Breast epithelium (tissue), 4 donors: ENCODE data around the gene SNX9. TPM values are rescaled to one million over a fixed set of nuclear protein-coding genes. Genes with fewer than 3 reads are reported as not detected.
A peak's percentile ranks its signal among the peaks of the same experiment; 100 is the strongest.

Experiments used
- DNase-seq, 2 donors: peaks; one replicate each; pipeline ENCODE4 v3.0.0-alpha.2; 2019; ENCODE audit warnings: low spot score in 2 of 2
- H3K27ac ChIP-seq, 2 donors: fragments of 200-600 bp; sonication (generic) in 1 of 2; one replicate each; pipeline ENCODE4 v1.5.1; 2016 to 2019; ENCODE audit warnings: mild to moderate bottlenecking in 1 of 2
- H3K27me3 ChIP-seq, 2 donors: fragments of 200-600 bp; sonication (generic) in 1 of 2; one replicate each; pipeline versions ENCODE4 v1.5.1 to v1.6.0; 2017 to 2019; ENCODE audit warnings: control low read depth in 1 of 2, mild to moderate bottlenecking in 1 of 2
- H3K36me3 ChIP-seq: fragments of 200-600 bp; one replicate; pipeline ENCODE4 v1.5.1; 2019
- H3K4me1 ChIP-seq, 2 donors: fragments of 200-600 bp; sonication (generic); one replicate each; pipeline ENCODE4 v1.5.1; 2016 to 2019; ENCODE audit warnings: control low read depth in 1 of 2
- H3K4me3 ChIP-seq, 3 donors: fragments of 200-600 bp; sonication (generic); 1 replicate in 2 of 3; 2 replicates in 1 of 3; pipeline ENCODE4 v1.5.1; 2016 to 2019; ENCODE audit warnings: mild to moderate bottlenecking in 3 of 3, moderate library complexity in 2 of 3
- H3K9me3 ChIP-seq, 2 donors: fragments of 200-600 bp; sonication (generic) in 1 of 2; one replicate each; pipeline ENCODE4 v1.5.1; 2016 to 2019; ENCODE audit warnings: control low read depth in 1 of 2
- POLR2A ChIP-seq: fragments of 450-650 bp; IDR thresholded peaks from one replicate; pipeline ENCODE4 v1.6.1; 2016; ENCODE audit warnings: antibody characterized with exemption, mild to moderate bottlenecking, moderate library complexity
- POLR2AphosphoS5 ChIP-seq, 3 donors: sonication (generic); formaldehyde crosslinking; IDR thresholded peaks; one replicate each; pipeline ENCODE4 v1.6.1; 2017; ENCODE audit warnings: antibody characterized with exemption in 3 of 3
- intact Hi-C: fragments of 100-400 bp; cut with DNase I; formaldehyde crosslinking; loops from one replicate; pipeline ENCODE4 v1.15.1; 2023; ENCODE audit warnings: low total_unique reads
- total RNA-seq, 3 donors: library from RNA; depleted of rRNA; stranded (reverse); fragments of >200 nt; gene quantifications; one replicate each; pipeline ENCODE4 v1.1.0, GENCODE V29; 2016
- TF ChIP-seq, protein P1 (sequence below), 3 donors: fragments of 450-650 bp; IDR thresholded peaks; one replicate each; pipeline ENCODE4 v1.5.1; 2016 to 2017; ENCODE audit warnings: antibody characterized with exemption in 3 of 3, mild to moderate bottlenecking in 3 of 3, moderate library complexity in 3 of 3

Gene SNX9
- total RNA-seq, 3 donors from 2014 or later: 61.6 to 83.2 (median 75.7) TPM

- H3K27me3 ChIP-seq: no peaks in the 10 kb centered on the region
- DNase-seq: no peak
- no peak overlapping the region for H3K4me3 ChIP-seq
- no peaks in the 10 kb centered on the region for H3K36me3 ChIP-seq
- TF ChIP-seq POLR2AphosphoS5 (IDR thresholded peaks at IDR 0.05): no peak
- TF ChIP-seq, protein P1, sequence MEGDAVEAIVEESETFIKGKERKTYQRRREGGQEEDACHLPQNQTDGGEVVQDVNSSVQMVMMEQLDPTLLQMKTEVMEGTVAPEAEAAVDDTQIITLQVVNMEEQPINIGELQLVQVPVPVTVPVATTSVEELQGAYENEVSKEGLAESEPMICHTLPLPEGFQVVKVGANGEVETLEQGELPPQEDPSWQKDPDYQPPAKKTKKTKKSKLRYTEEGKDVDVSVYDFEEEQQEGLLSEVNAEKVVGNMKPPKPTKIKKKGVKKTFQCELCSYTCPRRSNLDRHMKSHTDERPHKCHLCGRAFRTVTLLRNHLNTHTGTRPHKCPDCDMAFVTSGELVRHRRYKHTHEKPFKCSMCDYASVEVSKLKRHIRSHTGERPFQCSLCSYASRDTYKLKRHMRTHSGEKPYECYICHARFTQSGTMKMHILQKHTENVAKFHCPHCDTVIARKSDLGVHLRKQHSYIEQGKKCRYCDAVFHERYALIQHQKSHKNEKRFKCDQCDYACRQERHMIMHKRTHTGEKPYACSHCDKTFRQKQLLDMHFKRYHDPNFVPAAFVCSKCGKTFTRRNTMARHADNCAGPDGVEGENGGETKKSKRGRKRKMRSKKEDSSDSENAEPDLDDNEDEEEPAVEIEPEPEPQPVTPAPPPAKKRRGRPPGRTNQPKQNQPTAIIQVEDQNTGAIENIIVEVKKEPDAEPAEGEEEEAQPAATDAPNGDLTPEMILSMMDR (IDR thresholded peaks at IDR 0.05): no peak
- no peak for TF ChIP-seq POLR2A
- no peak overlapping the region for H3K27ac ChIP-seq
- no peaks in the 10 kb centered on the region for H3K9me3 ChIP-seq
- intact Hi-C loops: no loop called here
- H3K4me1 ChIP-seq: peaks cover 0 to 11% of the 10 kb centered on the region in 2 donors
These were observed 34.9 kb upstream of the SNX9 start for GRCh38 chr6:157788180-157788579.

DNA sequence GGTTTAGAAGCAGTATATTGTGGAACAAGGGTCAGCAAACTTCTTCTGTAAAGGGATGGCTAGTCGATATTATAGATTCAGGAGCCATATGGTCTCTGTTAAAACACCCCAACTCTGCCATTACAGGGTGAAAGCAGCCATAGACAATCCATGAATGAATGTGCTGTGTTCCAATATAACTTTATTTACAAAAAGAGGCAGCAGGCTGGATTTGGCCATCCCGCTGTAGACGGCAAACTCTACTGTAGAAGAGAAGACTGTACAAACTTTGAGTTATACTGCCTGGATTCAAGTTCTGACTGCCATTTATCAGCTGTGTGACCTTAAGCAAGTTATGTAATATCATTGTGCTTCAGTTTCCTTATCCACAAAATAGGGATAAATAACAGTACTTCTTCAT lies 33.7 kb upstream of the SNX9 start:
- TF ChIP-seq POLR2A (no peak), POLR2AphosphoS5 (IDR thresholded peaks at IDR 0.05) (no peak)
- TF ChIP-seq, protein P1 (IDR thresholded peaks at IDR 0.05): no peak
- H3K4me3 ChIP-seq: no peak overlapping the region
- no peak for DNase-seq
- no peaks in the 10 kb centered on the region for H3K27me3 ChIP-seq
- intact Hi-C loops: no loop called here
- H3K36me3 ChIP-seq: no peaks in the 10 kb centered on the region
- peaks cover 0 to 11% of the 10 kb centered on the region in 2 donors for H3K4me1 ChIP-seq
- H3K9me3 ChIP-seq: no peaks in the 10 kb centered on the region
- no peak overlapping the region for H3K27ac ChIP-seq

DNA sequence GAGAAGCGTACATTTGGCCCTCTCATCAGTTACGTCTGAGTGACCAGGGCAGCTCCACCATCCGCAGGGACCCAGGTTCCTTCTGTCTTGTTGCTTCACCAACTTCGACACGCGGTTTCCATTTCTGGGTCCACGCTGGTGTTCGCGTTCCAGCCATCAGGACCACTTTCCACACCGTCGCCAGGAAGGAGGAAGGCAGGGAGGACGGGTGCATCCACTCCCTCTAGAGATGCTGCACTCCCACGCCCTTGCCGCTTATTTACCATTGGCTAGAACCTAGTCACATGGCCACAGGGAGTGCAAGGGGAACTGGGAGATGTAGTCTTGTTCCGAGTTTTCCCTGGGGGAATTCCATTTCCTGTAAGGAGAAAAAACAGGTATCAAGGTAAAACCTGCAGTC lies 33.2 kb upstream of the SNX9 start:
- intact Hi-C loops: no loop called here
- peaks cover 0 to 11% of the 10 kb centered on the region in 2 donors for H3K4me1 ChIP-seq
- TF ChIP-seq POLR2A: no peak
- TF ChIP-seq, protein P1 (IDR thresholded peaks at IDR 0.05): no peak
- no peak for TF ChIP-seq POLR2AphosphoS5 (IDR thresholded peaks at IDR 0.05)

GRCh38 chr6:157790548-157791160 lies 32.4 kb upstream of the SNX9 start:
- DNase-seq: no peak
- TF ChIP-seq POLR2AphosphoS5 (IDR thresholded peaks at IDR 0.05) (no peak), POLR2A (no peak)
- TF ChIP-seq, protein P1 (IDR thresholded peaks at IDR 0.05): no peak
- Histone ChIP-seq H3K4me3 (no peak overlapping the region), H3K4me1 (peaks cover 0 to 11% of the 10 kb centered on the region in 2 donors), H3K27me3 (no peaks in the 10 kb centered on the region), H3K27ac (peak overlapping the region; percentile 29), H3K9me3 (no peaks in the 10 kb centered on the region), H3K36me3 (no peaks in the 10 kb centered on the region)
- intact Hi-C loops: no loop called here

More for the DNA sequence above, 33.2 kb upstream of the SNX9 start:
- no peak for DNase-seq
- H3K4me3 ChIP-seq: no peak overlapping the region
- no peaks in the 10 kb centered on the region for H3K27me3 ChIP-seq
- H3K36me3 ChIP-seq: no peaks in the 10 kb centered on the region
- no peaks in the 10 kb centered on the region for H3K9me3 ChIP-seq
- no peak overlapping the region for H3K27ac ChIP-seq

GRCh38 chr6:157791450-157791849 lies 31.6 kb upstream of the SNX9 start:
- Histone ChIP-seq H3K9me3 (no peaks in the 10 kb centered on the region), H3K27me3 (no peaks in the 10 kb centered on the region), H3K36me3 (no peaks in the 10 kb centered on the region), H3K27ac (peak overlapping the region; percentile 8 to 29), H3K4me3 (no peak overlapping the region), H3K4me1 (peaks cover 0 to 11% of the 10 kb centered on the region in 2 donors)
- intact Hi-C loops: no loop called here
- TF ChIP-seq POLR2AphosphoS5 (IDR thresholded peaks at IDR 0.05) (no peak), POLR2A (no peak)
- TF ChIP-seq, protein P1 (IDR thresholded peaks at IDR 0.05): no peak
- peak in 1 of 2 donors; percentile 43 for DNase-seq
